ENCODE results near the gene STMN3. TPM values are rescaled to one million over a fixed set of nuclear protein-coding genes. Genes with fewer than 3 reads are reported as not detected.
A peak's percentile ranks its signal among the peaks of the same experiment; 100 is the strongest.

The STMN3 gene
- total and polyA plus RNA-seq, 4 donors: 0.42 to 2.9 (median 0.91) TPM

DNA sequence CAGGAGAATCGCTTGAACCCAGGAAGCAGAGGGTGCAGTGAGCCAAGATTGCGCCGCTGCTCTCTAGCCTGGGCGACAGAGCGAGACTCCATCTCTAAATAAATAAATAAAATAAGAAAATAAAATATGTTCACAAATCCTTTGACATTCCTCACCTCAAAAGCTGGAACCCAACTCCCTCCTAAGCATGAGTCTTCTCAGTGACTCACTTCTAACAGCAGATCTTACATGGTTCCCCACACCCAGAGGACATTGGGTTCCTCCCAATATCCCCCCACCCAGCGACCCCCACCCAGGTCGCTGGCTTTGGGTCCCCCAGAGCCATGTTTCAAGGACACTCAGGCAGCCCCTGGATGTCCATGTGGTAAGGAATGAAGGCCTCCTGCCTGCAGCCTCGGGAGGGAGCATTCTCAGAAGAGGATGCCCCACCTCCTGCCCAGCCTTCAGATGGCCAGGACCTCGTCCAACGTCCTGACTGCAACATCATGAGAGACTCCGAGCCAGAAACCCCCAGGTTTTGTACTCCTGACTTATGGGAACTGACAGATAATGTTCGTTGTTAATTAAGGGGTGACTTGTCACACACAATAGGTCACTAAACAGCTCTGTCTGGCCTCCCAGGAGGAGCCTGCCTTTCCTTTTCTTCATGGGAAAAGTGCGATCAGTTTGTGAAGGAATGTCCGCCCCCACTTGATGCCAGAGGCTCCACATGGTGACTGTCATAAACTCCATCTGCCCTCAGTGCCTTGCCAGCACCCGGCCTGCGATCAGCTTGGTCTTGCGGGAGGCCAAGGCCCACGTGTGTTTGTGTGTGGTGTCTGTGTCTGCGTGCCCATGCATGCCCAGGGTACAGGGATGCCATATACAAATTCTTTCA, 16.2 kb downstream of the STMN3 start:
- DNase-seq (ENCODE audit: low spot score): no peak
- Histone ChIP-seq H3K4me1 (ENCODE audit: control insufficient read depth in 4 of 4, insufficient read depth in 4 of 4, low read length in 3 of 4) (peaks cover 0 to 3% (median under 1%) of the 10 kb centered on the region in 4 donors), H3K27me3 (ENCODE audit: control insufficient read depth in 4 of 4, insufficient read depth in 4 of 4, low read length in 3 of 4) (no peaks in the 10 kb centered on the region), H3K9me3 (ENCODE audit: control insufficient read depth in 4 of 4, low read length in 3 of 4) (no peaks in the 10 kb centered on the region), H3K9ac (ENCODE audit: low read depth in 1 of 2, low read length in 2 of 2) (no peak overlapping the region), H3K27ac (ENCODE audit: low read depth in 1 of 2, low read length in 2 of 2) (peak overlapping the region in 1 of 2 donors; percentile 12), H3K4me3 (ENCODE audit: low read depth in 1 of 3, low read length in 3 of 3) (no peak overlapping the region), H3K36me3 (ENCODE audit: control insufficient read depth in 4 of 4, insufficient read depth in 3 of 4, low read depth in 1 of 4, low read length in 3 of 4) (no peaks in the 10 kb centered on the region)
- no peak for TF ChIP-seq FOXA1 (IDR thresholded peaks at IDR 0.05)
- WGBS: 80% methylated on average over 19 of the region's 19 CpGs

DNA sequence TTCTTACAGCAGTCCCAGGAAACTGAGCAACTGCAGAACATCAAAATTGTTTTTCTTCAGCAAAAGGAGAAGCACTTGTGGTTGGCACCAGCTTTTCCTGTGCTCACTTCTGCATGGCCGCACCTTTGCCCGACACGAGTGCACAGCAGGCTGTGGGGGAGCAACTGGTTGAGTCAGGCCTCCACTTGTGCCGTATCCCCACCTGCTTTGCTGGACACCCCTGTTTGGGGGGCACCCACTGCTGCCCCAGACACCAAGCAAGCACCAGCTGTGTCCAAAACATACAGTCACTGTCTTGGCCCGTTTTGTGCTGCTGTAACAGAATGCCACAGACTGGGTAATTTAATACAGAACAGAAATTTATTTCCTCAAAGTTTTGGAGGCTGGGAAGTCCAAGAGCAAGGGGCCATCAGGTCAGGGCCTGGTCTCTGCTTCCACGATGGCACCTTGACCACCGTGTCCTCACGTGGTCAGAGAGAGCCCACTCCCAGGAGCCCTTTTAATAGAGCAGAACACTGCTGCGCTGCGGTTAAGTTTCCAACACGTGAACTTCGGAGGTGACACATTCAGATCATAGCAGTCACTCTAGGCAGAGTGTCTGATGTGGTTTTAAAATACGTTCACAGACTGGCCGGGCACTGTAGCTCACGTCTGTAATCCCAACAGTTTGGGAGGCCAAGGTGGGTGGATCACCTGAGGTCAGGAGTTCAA, 17.6 kb downstream of the STMN3 start:
- Histone ChIP-seq H3K4me3 (ENCODE audit: low read depth in 1 of 3, low read length in 3 of 3) (no peak overlapping the region), H3K36me3 (ENCODE audit: control insufficient read depth in 4 of 4, insufficient read depth in 3 of 4, low read depth in 1 of 4, low read length in 3 of 4) (no peaks in the 10 kb centered on the region), H3K9ac (ENCODE audit: low read depth in 1 of 2, low read length in 2 of 2) (no peak overlapping the region), H3K4me1 (ENCODE audit: control insufficient read depth in 4 of 4, insufficient read depth in 4 of 4, low read length in 3 of 4) (peaks cover 0 to 2% (median 0%) of the 10 kb centered on the region in 4 donors), H3K9me3 (ENCODE audit: control insufficient read depth in 4 of 4, low read length in 3 of 4) (no peaks in the 10 kb centered on the region), H3K27me3 (ENCODE audit: control insufficient read depth in 4 of 4, insufficient read depth in 4 of 4, low read length in 3 of 4) (no peaks in the 10 kb centered on the region), H3K27ac (ENCODE audit: low read depth in 1 of 2, low read length in 2 of 2) (peak overlapping the region; percentile 8 to 50)
- TF ChIP-seq FOXA2 (IDR thresholded peaks at IDR 0.05) (no peak), GABPA (IDR thresholded peaks at IDR 0.05 in 1 of 2, conservative IDR thresholded peaks at IDR 0.05 in 1 of 2) (no peak), SP1 (IDR thresholded peaks at IDR 0.05) (no peak), HNF4A (conservative IDR thresholded peaks at IDR 0.05) (no peak), YY1 (IDR thresholded peaks at IDR 0.05) (no peak), TAF1 (conservative IDR thresholded peaks at IDR 0.05) (no peak)
- TF ChIP-seq, protein P1, sequence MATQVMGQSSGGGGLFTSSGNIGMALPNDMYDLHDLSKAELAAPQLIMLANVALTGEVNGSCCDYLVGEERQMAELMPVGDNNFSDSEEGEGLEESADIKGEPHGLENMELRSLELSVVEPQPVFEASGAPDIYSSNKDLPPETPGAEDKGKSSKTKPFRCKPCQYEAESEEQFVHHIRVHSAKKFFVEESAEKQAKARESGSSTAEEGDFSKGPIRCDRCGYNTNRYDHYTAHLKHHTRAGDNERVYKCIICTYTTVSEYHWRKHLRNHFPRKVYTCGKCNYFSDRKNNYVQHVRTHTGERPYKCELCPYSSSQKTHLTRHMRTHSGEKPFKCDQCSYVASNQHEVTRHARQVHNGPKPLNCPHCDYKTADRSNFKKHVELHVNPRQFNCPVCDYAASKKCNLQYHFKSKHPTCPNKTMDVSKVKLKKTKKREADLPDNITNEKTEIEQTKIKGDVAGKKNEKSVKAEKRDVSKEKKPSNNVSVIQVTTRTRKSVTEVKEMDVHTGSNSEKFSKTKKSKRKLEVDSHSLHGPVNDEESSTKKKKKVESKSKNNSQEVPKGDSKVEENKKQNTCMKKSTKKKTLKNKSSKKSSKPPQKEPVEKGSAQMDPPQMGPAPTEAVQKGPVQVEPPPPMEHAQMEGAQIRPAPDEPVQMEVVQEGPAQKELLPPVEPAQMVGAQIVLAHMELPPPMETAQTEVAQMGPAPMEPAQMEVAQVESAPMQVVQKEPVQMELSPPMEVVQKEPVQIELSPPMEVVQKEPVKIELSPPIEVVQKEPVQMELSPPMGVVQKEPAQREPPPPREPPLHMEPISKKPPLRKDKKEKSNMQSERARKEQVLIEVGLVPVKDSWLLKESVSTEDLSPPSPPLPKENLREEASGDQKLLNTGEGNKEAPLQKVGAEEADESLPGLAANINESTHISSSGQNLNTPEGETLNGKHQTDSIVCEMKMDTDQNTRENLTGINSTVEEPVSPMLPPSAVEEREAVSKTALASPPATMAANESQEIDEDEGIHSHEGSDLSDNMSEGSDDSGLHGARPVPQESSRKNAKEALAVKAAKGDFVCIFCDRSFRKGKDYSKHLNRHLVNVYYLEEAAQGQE (IDR thresholded peaks at IDR 0.05): no peak
- TF ChIP-seq, protein P2, sequence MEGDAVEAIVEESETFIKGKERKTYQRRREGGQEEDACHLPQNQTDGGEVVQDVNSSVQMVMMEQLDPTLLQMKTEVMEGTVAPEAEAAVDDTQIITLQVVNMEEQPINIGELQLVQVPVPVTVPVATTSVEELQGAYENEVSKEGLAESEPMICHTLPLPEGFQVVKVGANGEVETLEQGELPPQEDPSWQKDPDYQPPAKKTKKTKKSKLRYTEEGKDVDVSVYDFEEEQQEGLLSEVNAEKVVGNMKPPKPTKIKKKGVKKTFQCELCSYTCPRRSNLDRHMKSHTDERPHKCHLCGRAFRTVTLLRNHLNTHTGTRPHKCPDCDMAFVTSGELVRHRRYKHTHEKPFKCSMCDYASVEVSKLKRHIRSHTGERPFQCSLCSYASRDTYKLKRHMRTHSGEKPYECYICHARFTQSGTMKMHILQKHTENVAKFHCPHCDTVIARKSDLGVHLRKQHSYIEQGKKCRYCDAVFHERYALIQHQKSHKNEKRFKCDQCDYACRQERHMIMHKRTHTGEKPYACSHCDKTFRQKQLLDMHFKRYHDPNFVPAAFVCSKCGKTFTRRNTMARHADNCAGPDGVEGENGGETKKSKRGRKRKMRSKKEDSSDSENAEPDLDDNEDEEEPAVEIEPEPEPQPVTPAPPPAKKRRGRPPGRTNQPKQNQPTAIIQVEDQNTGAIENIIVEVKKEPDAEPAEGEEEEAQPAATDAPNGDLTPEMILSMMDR (IDR thresholded peaks at IDR 0.05; ENCODE audit: low read depth, low read length, missing input control): no peak
- DNase-seq (ENCODE audit: low spot score): no peak
- 78% methylated on average over 15 of the region's 15 CpGs for WGBS

DNA sequence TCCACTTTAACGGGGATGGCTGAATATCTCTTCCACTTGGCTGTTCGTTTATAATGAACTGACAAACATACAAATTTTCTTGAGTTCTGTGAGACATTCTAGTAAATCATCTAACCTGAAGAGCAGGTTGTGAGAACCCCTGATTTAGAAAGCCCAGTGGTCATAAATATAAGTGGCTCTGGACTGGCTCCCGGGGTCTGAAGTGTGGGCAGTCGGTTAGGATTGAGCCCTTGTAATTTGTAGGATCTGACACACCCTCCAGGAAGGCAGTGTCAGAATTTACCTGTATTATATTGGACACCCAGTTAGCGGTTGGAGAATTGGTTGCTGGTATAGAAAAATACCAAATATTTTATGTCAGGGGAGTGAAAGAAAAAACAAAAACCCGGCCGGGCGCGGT, 19.5 kb downstream of the STMN3 start:
- no peaks in the 10 kb centered on the region for H3K36me3 ChIP-seq (ENCODE audit: control insufficient read depth in 4 of 4, insufficient read depth in 3 of 4, low read depth in 1 of 4, low read length in 3 of 4)
- H3K9me3 ChIP-seq (ENCODE audit: control insufficient read depth in 4 of 4, low read length in 3 of 4): no peaks in the 10 kb centered on the region
- TF ChIP-seq NR2F2 (IDR thresholded peaks at IDR 0.05) (no peak), HNF4G (IDR thresholded peaks at IDR 0.05) (no peak), TAF1 (conservative IDR thresholded peaks at IDR 0.05) (no peak), HNF4A (conservative IDR thresholded peaks at IDR 0.05) (no peak), FOXA2 (IDR thresholded peaks at IDR 0.05) (no peak)
- TF ChIP-seq, protein P2 (IDR thresholded peaks at IDR 0.05; ENCODE audit: low read depth, low read length, missing input control): no peak
- TF ChIP-seq, protein P3, sequence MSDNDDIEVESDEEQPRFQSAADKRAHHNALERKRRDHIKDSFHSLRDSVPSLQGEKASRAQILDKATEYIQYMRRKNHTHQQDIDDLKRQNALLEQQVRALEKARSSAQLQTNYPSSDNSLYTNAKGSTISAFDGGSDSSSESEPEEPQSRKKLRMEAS (IDR thresholded peaks at IDR 0.05): no peak
- TF ChIP-seq, protein P1 (IDR thresholded peaks at IDR 0.05): no peak
- H3K9ac ChIP-seq (ENCODE audit: low read depth in 1 of 2, low read length in 2 of 2): no peak overlapping the region
- DNase-seq (ENCODE audit: low spot score): no peak
- no peaks in the 10 kb centered on the region for H3K27me3 ChIP-seq (ENCODE audit: control insufficient read depth in 4 of 4, insufficient read depth in 4 of 4, low read length in 3 of 4)
- H3K27ac ChIP-seq (ENCODE audit: low read depth in 1 of 2, low read length in 2 of 2): no peak overlapping the region
- H3K4me1 ChIP-seq (ENCODE audit: control insufficient read depth in 4 of 4, insufficient read depth in 4 of 4, low read length in 3 of 4): peaks cover 0 to 2% (median under 1%) of the 10 kb centered on the region in 4 donors
- 84% methylated on average over 9 of the region's 9 CpGs for WGBS
- H3K4me3 ChIP-seq (ENCODE audit: low read depth in 1 of 3, low read length in 3 of 3): no peak overlapping the region
